ENCODE data around the gene LGALS3BP. TPM values are rescaled to one million over a fixed set of nuclear protein-coding genes. Genes with fewer than 3 reads are reported as not detected.

The LGALS3BP gene
- total and polyA plus RNA-seq, 2 of the 8 experiments (the other 6 are each of a cell fraction or from before 2014, with no cell fraction given) = 56.1 to 61.6 TPM

DNA sequence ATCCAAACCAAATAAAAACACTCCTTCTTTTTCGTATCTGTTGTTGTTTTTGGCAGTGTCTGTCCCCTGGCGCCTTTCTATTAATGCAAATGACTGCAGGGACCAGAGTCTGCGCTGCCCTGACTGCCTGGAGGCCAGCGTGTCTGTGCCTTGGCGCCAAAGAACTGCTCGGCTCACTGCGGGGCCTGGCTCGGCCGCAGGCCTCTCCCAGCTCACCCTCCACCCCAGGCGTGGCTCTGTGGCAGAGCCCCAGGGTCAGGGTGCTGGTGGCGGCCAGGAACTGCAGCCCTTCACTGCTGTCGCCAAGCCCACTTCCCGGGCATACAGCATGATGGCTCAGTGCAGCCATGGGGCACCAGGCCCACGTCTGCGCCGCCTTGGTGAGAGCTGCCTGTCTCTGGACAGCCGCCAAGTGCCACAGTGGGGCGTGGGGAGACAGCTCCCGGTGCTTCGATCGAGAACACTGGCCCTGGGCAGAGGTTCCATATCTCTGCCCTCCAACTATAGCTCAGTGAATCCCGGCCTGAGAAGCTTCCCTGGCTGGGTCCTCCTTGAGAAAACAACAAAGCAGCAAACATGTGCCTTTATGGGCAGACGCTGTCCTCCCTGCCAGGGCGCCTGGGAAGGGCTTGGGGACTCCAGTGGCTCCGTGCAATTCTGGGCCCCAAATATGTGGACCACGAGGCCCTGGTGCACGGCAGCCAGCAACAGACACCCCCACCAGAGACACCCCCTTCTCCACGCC is 18.8 kb upstream of the LGALS3BP start (continued):
- TF ChIP-seq, protein P1, sequence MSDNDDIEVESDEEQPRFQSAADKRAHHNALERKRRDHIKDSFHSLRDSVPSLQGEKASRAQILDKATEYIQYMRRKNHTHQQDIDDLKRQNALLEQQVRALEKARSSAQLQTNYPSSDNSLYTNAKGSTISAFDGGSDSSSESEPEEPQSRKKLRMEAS (IDR thresholded peaks at IDR 0.05) = no peak
- no peak for TF ChIP-seq HDAC6 (IDR thresholded peaks at IDR 0.05; ENCODE audit: low read depth, low read length)
- TF ChIP-seq JUND (IDR thresholded peaks at IDR 0.05; ENCODE audit: low read length) = no peak
- TF ChIP-seq ZNF274 (IDR thresholded peaks at IDR 0.05; ENCODE audit: borderline replicate concordance, extremely low read depth, low read length) = no peak

Measured in H1 (cell line).